Lung (tissue), 12 donors: Measurements from ENCODE around the gene PSMB5. TPM values are rescaled to one million over a fixed set of nuclear protein-coding genes. Genes with fewer than 3 reads are reported as not detected.
A peak's percentile ranks its signal among the peaks of the same experiment; 100 is the strongest.

Source experiments
- ATAC-seq: fragments of 200-7000 bp; cut with Tn5 transposase; one replicate; pipeline ENCODE4 v1.9.1; 2020; ENCODE audit warnings: moderate number of reproducible peaks; ENCODE audit not compliant: insufficient read depth, low FRiP score
- DNase-seq, 3 donors: peaks; one replicate each; pipeline ENCODE4 v3.0.0-alpha.2; 2013 to 2017
- H3K27ac ChIP-seq, 2 donors: one replicate each; pipeline ENCODE4 v1.5.1; 2013; ENCODE audit warnings: mild to moderate bottlenecking in 2 of 2, moderate library complexity in 2 of 2, control low read depth in 1 of 2, inconsistent platforms in 1 of 2, low read depth in 1 of 2, low read length in 1 of 2
- H3K27me3 ChIP-seq, 3 donors: one replicate each; pipeline ENCODE4 v1.5.1; 2013; ENCODE audit warnings: low read length in 2 of 3; ENCODE audit not compliant: control insufficient read depth in 3 of 3, insufficient read depth in 3 of 3
- H3K36me3 ChIP-seq, 4 donors: one replicate each; pipeline ENCODE4 v1.5.1; 2013; ENCODE audit warnings: low read length in 4 of 4, mild to moderate bottlenecking in 1 of 4, moderate library complexity in 1 of 4; ENCODE audit not compliant: control insufficient read depth in 4 of 4, insufficient read depth in 4 of 4
- H3K4me1 ChIP-seq, 5 donors: one replicate each; pipeline ENCODE4 v1.5.1; 2013; ENCODE audit warnings: low read length in 5 of 5, mild to moderate bottlenecking in 2 of 5, moderate library complexity in 1 of 5; ENCODE audit not compliant: control insufficient read depth in 5 of 5, insufficient read depth in 5 of 5
- H3K4me3 ChIP-seq: one replicate; pipeline ENCODE4 v1.5.1; 2013; ENCODE audit warnings: mild to moderate bottlenecking, control low read depth, moderate library complexity
- H3K9ac ChIP-seq, 2 donors: one replicate each; pipeline ENCODE4 v1.5.1; 2013; ENCODE audit warnings: low read length in 2 of 2, control low read depth in 1 of 2; ENCODE audit not compliant: insufficient read depth in 1 of 2
- H3K9me3 ChIP-seq, 4 donors: one replicate each; pipeline ENCODE4 v1.5.1; 2013; ENCODE audit warnings: low read length in 3 of 4, mild to moderate bottlenecking in 1 of 4, moderate library complexity in 1 of 4; ENCODE audit not compliant: control insufficient read depth in 4 of 4, insufficient read depth in 3 of 4
- WGBS, 2 donors: extraction: QIAGEN DNeasy Blood & Tissue Kit; methylation state at CpG; one replicate each; pipeline ENCODE4 v1.1.7; 2013; 5-methylcytosine and 5-hydroxymethylcytosine counted together
- polyA plus RNA-seq, 2 donors: library from polyadenylated mRNA; stranded (reverse); fragments of 200-250 nt; gene quantifications; one replicate each; pipeline ENCODE4 v1.2.1, GENCODE V29; 2013
- total RNA-seq, 2 donors: library from RNA; depleted of rRNA in 1 of 2; stranded (reverse); fragments of >200 nt in 1 of 2; gene quantifications; one replicate each; pipeline ENCODE4 v1.2.1, GENCODE V29; 2014 to 2021
- TF ChIP-seq, protein P1 (sequence below): IDR thresholded peaks from 2 replicates; pipeline ENCODE4 v1.5.1; 2012; ENCODE audit warnings: mild to moderate bottlenecking; ENCODE audit errors: control extremely low read depth, extremely low read depth
- donor health status: control.
- donor health status: control.
- donor health status: Bipolar disorder and iron deficiency.
- donor health status: healthy.
- donor health status: DM: yes; HTN: yes; CAD: no.

Gene PSMB5
- total and polyA plus RNA-seq, 4 donors: 64.8 to 147 (median 101) TPM

DNA sequence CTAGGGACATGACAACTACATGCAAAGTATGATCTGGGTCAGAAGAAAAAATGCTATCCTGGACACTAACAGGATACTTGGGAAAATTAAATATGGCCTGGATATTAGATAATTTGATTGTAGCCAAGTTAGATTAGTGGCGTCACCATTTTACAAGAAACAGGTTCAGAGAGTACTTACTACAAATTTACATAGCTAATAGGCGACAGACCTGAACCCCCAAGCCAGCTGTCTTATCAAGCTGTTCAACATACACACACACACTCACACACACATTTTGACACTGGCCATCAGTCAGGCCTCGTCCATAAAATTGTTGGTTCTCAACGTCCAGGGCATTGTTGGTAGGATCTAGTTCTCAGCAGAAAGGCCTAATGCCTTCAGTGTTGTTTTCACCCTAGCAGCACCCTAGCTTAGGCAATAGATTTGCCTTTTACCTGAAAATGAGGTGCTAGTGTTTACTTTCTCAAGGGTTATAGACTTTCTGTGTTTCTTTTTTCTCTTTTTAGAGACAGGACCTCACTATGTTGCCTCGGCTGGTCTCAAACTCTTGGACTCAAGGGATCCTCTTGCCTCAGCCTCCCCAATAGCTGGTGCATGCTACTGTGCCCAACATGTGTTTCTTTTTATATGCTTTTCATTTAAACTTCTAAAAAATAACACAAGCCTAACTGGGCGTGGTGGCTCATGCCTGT, 21.5 kb downstream of the PSMB5 start:
- Histone ChIP-seq H3K27ac (no peak overlapping the region), H3K4me3 (no peak overlapping the region), H3K9ac (no peak overlapping the region), H3K9me3 (no peaks in the 10 kb centered on the region), H3K36me3 (no peaks in the 10 kb centered on the region), H3K27me3 (no peaks in the 10 kb centered on the region), H3K4me1 (peaks cover 0 to 14% (median 3%) of the 10 kb centered on the region in 5 donors)
- TF ChIP-seq, protein P1, sequence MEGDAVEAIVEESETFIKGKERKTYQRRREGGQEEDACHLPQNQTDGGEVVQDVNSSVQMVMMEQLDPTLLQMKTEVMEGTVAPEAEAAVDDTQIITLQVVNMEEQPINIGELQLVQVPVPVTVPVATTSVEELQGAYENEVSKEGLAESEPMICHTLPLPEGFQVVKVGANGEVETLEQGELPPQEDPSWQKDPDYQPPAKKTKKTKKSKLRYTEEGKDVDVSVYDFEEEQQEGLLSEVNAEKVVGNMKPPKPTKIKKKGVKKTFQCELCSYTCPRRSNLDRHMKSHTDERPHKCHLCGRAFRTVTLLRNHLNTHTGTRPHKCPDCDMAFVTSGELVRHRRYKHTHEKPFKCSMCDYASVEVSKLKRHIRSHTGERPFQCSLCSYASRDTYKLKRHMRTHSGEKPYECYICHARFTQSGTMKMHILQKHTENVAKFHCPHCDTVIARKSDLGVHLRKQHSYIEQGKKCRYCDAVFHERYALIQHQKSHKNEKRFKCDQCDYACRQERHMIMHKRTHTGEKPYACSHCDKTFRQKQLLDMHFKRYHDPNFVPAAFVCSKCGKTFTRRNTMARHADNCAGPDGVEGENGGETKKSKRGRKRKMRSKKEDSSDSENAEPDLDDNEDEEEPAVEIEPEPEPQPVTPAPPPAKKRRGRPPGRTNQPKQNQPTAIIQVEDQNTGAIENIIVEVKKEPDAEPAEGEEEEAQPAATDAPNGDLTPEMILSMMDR: no peak
- 78 to 90% methylated on average over 6 of the region's 6 CpGs for WGBS, 2 donors
- DNase-seq: no peak
- no peak for ATAC-seq

GRCh38 chr14:23009939-23010726, 24.6 kb downstream of the PSMB5 start, which contains the start of gene C14orf93:
Gene C14orf93, minus strand, starts transcription at chr14:23010143. Its CDS starts 11,120 bp downstream, at chr14:22999023.
- DNase-seq (peak; percentile 85 to 91 (median 87)), ATAC-seq (peak; percentile 48)
- Histone ChIP-seq H3K4me1 (peaks cover 0 to 33% (median 4%) of the 10 kb centered on the region in 5 donors), H3K9me3 (no peaks in the 10 kb centered on the region), H3K27me3 (no peaks in the 10 kb centered on the region), H3K27ac (peak within 1 kb of the TSS; percentile 87 to 88), H3K36me3 (peaks cover 0 to 3% (median 0%) of the 10 kb centered on the region in 4 donors), H3K9ac (peak within 1 kb of the TSS; percentile 41 to 87), H3K4me3 (peak within 1 kb of the TSS; percentile 49)
- TF ChIP-seq, protein P1: no peak
- WGBS, 2 donors: 2 to 3% methylated on average over 34 to 40 of the region's 40 CpGs

GRCh38 chr14:23009483-23009938, 25.2 kb downstream of the PSMB5 start:
- WGBS, 2 donors: 9 to 15% methylated on average over 8 of the region's 8 CpGs
- H3K4me3 ChIP-seq: no peak overlapping the region
- ATAC-seq (no peak), DNase-seq (no peak)
- H3K27me3 ChIP-seq: no peaks in the 10 kb centered on the region
- peaks cover 0 to 3% (median 0%) of the 10 kb centered on the region in 4 donors for H3K36me3 ChIP-seq
- peak overlapping the region; percentile 63 to 87 for H3K27ac ChIP-seq
- no peaks in the 10 kb centered on the region for H3K9me3 ChIP-seq
- peaks cover 0 to 33% (median 4%) of the 10 kb centered on the region in 5 donors for H3K4me1 ChIP-seq
- peak overlapping the region in 1 of 2 donors; percentile 87 for H3K9ac ChIP-seq
- TF ChIP-seq, protein P1: no peak
